ENCODE data around the gene IFNL1. TPM values are rescaled to one million over a fixed set of nuclear protein-coding genes. Genes with fewer than 3 reads are reported as not detected.

Gene IFNL1
- total and polyA plus RNA-seq, 11 donors: not detected

DNA sequence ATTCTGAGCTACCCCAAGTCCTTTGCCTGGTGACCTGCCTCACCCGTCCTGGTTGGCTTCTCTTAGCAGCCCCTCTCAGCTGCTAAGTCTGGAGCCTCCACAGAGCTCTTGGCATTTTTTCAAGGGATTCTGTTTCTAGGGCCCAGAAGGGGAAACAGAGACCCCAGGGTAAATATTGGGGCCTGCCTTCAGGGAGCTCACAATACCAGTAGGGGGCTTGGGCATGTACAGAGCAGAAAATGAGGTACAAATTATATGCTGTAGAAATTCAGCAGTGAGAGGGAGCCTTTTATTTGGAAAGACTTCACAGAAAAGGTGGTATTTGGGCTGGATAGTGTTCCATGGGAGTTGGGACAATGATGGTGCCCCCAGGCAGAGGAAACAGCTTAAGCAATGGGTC lies 49.7 kb downstream of the IFNL1 start:
- TF ChIP-seq, protein P1, sequence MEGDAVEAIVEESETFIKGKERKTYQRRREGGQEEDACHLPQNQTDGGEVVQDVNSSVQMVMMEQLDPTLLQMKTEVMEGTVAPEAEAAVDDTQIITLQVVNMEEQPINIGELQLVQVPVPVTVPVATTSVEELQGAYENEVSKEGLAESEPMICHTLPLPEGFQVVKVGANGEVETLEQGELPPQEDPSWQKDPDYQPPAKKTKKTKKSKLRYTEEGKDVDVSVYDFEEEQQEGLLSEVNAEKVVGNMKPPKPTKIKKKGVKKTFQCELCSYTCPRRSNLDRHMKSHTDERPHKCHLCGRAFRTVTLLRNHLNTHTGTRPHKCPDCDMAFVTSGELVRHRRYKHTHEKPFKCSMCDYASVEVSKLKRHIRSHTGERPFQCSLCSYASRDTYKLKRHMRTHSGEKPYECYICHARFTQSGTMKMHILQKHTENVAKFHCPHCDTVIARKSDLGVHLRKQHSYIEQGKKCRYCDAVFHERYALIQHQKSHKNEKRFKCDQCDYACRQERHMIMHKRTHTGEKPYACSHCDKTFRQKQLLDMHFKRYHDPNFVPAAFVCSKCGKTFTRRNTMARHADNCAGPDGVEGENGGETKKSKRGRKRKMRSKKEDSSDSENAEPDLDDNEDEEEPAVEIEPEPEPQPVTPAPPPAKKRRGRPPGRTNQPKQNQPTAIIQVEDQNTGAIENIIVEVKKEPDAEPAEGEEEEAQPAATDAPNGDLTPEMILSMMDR (IDR thresholded peaks at IDR 0.05): no peak
- no peak for TF ChIP-seq POLR2A (IDR thresholded peaks at IDR 0.05)
- Histone ChIP-seq H3K36me3 (peaks cover 0 to 45% (median 21%) of the 10 kb centered on the region in 9 donors), H3K27me3 (no peaks in the 10 kb centered on the region), H3K27ac (no peak overlapping the region), H3K9me3 (no peaks in the 10 kb centered on the region), H3K4me1 (peaks cover 0 to 57% (median 34%) of the 10 kb centered on the region in 12 donors), H3K4me3 (no peak overlapping the region)
- 60 to 78% (median 68%) methylated on average over 1 of the region's 1 CpG for WGBS, 4 donors
- no peak for DNase-seq
- ATAC-seq: no peak
- intact Hi-C loops (cut with DNase I): loop anchor here in 3 of 10 donors (5.0 to 10.0 kb wide), 3 partner anchors 36 to 189 kb away; partner anchors contain the start of genes EID2B (in 1 of the 3), MED29 (in 1 of the 3) and PAF1 (in 1 of the 3)

DNA sequence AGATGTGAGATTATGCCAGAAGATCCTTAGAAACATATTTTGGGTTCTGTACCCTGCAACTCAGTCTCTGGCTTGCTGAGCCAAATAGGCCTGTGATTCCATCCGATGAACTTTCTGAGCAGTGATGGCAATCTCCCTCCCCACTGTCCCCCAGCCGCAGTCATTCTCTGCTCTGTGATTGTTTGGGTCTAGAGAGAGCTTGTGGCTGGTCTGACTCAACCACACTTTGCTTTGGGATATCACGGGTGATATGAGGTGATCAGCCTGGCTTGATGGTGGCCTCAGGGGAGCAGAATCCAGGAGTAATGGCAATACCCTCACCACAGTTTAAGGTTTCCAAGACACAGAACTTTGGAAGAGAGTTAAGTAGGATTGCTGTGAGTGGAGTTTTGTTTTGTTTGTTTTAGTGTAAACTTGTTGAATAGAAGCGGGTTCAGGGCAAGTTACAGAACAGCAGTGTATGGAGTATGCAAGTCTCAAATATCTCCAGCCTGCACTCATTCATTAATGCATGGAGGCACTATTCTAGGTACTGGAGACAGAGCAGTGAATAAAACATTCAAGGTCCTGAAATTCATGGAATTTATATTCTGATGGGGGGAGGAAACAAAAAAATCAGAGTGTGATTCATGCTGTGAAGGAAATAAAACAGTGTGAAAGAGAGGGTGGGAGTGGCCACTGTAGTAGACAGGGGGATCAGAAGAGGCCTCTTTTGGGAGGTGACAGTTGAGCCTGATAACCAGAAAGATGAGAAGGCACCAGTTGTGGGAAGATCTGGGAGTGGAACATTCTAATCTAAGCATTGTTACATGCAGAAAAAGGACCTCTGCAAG lies 51.3 kb downstream of the IFNL1 start:
- peaks cover 0 to 52% (median 31%) of the 10 kb centered on the region in 9 donors for H3K36me3 ChIP-seq
- WGBS, 4 donors: 71 to 84% (median 75%) methylated on average over 4 of the region's 4 CpGs
- H3K9me3 ChIP-seq: no peaks in the 10 kb centered on the region
- peaks cover 0 to 66% (median 40%) of the 10 kb centered on the region in 12 donors for H3K4me1 ChIP-seq
- H3K27ac ChIP-seq: no peak overlapping the region
- intact Hi-C loops (cut with DNase I): loop anchor here in 3 of 10 donors (5.0 to 10.0 kb wide), 3 partner anchors 35 to 187 kb away; partner anchors contain the start of genes EID2B (in 1 of the 3), MED29 (in 1 of the 3) and PAF1 (in 1 of the 3)
- no peak for TF ChIP-seq POLR2A (IDR thresholded peaks at IDR 0.05)
- TF ChIP-seq, protein P1 (IDR thresholded peaks at IDR 0.05): no peak
- ATAC-seq: no peak
- no peaks in the 10 kb centered on the region for H3K27me3 ChIP-seq
- H3K4me3 ChIP-seq: no peak overlapping the region
- DNase-seq: no peak

Other genes starting within 250 kb of the IFNL1 start
- not detected for gene ACP7, start 212.0 kb upstream of the IFNL1 start, total RNA-seq
- not detected for gene ACP7, start 212.0 kb upstream of the IFNL1 start, polyA plus RNA-seq
- gene PAK4, start 170.6 kb upstream of the IFNL1 start, total RNA-seq: 10 to 100 TPM; 11.5 to 22.1 (median 16.2) TPM
- gene PAK4, start 170.6 kb upstream of the IFNL1 start, polyA plus RNA-seq: 10 to 100 TPM in 1 of 2 donors, 1 to 10 TPM in 1; 9.5 to 25.8 TPM
- gene NCCRP1, start 99.4 kb upstream of the IFNL1 start, total RNA-seq: under 1 TPM in 1 of 9 donors, not detected in 8; 0.16 TPM
- gene NCCRP1, start 99.4 kb upstream of the IFNL1 start, polyA plus RNA-seq: not detected
- under 1 TPM in 1 of 9 donors, not detected in 8; 0.77 TPM for gene SYCN, start 92.1 kb upstream of the IFNL1 start, total RNA-seq
- gene SYCN, start 92.1 kb upstream of the IFNL1 start, polyA plus RNA-seq: not detected
- not detected for gene IFNL3, start 51.4 kb upstream of the IFNL1 start, total RNA-seq
- gene IFNL3, start 51.4 kb upstream of the IFNL1 start, polyA plus RNA-seq: not detected
- not detected for gene IFNL4, start 47.6 kb upstream of the IFNL1 start, total RNA-seq
- gene IFNL4, start 47.6 kb upstream of the IFNL1 start, polyA plus RNA-seq: not detected
- not detected for gene IFNL2, start 28.0 kb upstream of the IFNL1 start, total RNA-seq
- not detected for gene IFNL2, start 28.0 kb upstream of the IFNL1 start, polyA plus RNA-seq
- under 1 TPM in 8 of 9 donors, not detected in 1; 0.09 to 0.50 (median 0.28) TPM for gene LRFN1, start 24.5 kb downstream of the IFNL1 start, total RNA-seq
- gene LRFN1, start 24.5 kb downstream of the IFNL1 start, polyA plus RNA-seq: under 1 TPM; 0.14 to 0.34 TPM
- 10 to 100 TPM in 8 of 9 donors, 1 to 10 TPM in 1; 6.4 to 93.3 (median 10.8) TPM for gene GMFG, start 39.6 kb downstream of the IFNL1 start, total RNA-seq
- 10 to 100 TPM; 16.8 to 18.7 TPM for gene GMFG, start 39.6 kb downstream of the IFNL1 start, polyA plus RNA-seq
- gene SAMD4B, start 46.0 kb downstream of the IFNL1 start, total RNA-seq: 100 to 1,000 TPM in 1 of 9 donors, 10 to 100 TPM in 8; 34.9 to 101 (median 52.3) TPM
- gene SAMD4B, start 46.0 kb downstream of the IFNL1 start, polyA plus RNA-seq: 10 to 100 TPM; 62.1 to 78.6 TPM
- gene PAF1, start 94.7 kb downstream of the IFNL1 start, total RNA-seq: 10 to 100 TPM; 32.8 to 75.7 (median 40.7) TPM
- 10 to 100 TPM; 32.5 to 61.1 TPM for gene PAF1, start 94.7 kb downstream of the IFNL1 start, polyA plus RNA-seq
- gene MED29, start 95.0 kb downstream of the IFNL1 start, total RNA-seq: 10 to 100 TPM; 26.3 to 53.0 (median 34.1) TPM
- gene MED29, start 95.0 kb downstream of the IFNL1 start, polyA plus RNA-seq: 10 to 100 TPM; 34.1 to 46.0 TPM
- 100 to 1,000 TPM in 2 of 9 donors, 10 to 100 TPM in 7; 16.1 to 145 (median 51.1) TPM for gene ZFP36, start 110.4 kb downstream of the IFNL1 start, total RNA-seq
- gene ZFP36, start 110.4 kb downstream of the IFNL1 start, polyA plus RNA-seq: 10 to 100 TPM; 45.8 to 65.1 TPM
- gene PLEKHG2, start 116.3 kb downstream of the IFNL1 start, total RNA-seq: 10 to 100 TPM in 8 of 9 donors, 1 to 10 TPM in 1; 9.2 to 38.5 (median 14.6) TPM
- 10 to 100 TPM in 1 of 2 donors, 1 to 10 TPM in 1; 8.9 to 11.7 TPM for gene PLEKHG2, start 116.3 kb downstream of the IFNL1 start, polyA plus RNA-seq
- 1,000 to 10,000 TPM in 7 of 9 donors, 100 to 1,000 TPM in 2; 617 to 1,566 (median 1,374) TPM for gene RPS16, start 139.5 kb downstream of the IFNL1 start, total RNA-seq
- gene RPS16, start 139.5 kb downstream of the IFNL1 start, polyA plus RNA-seq: 1,000 to 10,000 TPM; 1,266 to 2,656 TPM
- 100 to 1,000 TPM in 1 of 9 donors, 10 to 100 TPM in 8; 64.2 to 113 (median 81.7) TPM for gene SUPT5H, start 149.2 kb downstream of the IFNL1 start, total RNA-seq
- 100 to 1,000 TPM in 1 of 2 donors, 10 to 100 TPM in 1; 63.8 to 112 TPM for gene SUPT5H, start 149.2 kb downstream of the IFNL1 start, polyA plus RNA-seq
- 10 to 100 TPM; 66.0 to 91.3 (median 77.3) TPM for gene TIMM50, start 184.4 kb downstream of the IFNL1 start, total RNA-seq
- gene TIMM50, start 184.4 kb downstream of the IFNL1 start, polyA plus RNA-seq: 100 to 1,000 TPM; 103 to 106 TPM
- not detected for gene DLL3, start 202.5 kb downstream of the IFNL1 start, total RNA-seq
- gene DLL3, start 202.5 kb downstream of the IFNL1 start, polyA plus RNA-seq: not detected
- gene SELENOV, start 218.7 kb downstream of the IFNL1 start, total RNA-seq: not detected
- not detected for gene SELENOV, start 218.7 kb downstream of the IFNL1 start, polyA plus RNA-seq
- 1 to 10 TPM; 1.1 to 5.1 (median 2.9) TPM for gene EID2B, start 236.4 kb downstream of the IFNL1 start, total RNA-seq
- gene EID2B, start 236.4 kb downstream of the IFNL1 start, polyA plus RNA-seq: 1 to 10 TPM; 1.4 to 2.2 TPM
- gene EID2, start 243.8 kb downstream of the IFNL1 start, total RNA-seq: 10 to 100 TPM in 7 of 9 donors, 1 to 10 TPM in 2; 7.1 to 14.6 (median 12.6) TPM
- gene EID2, start 243.8 kb downstream of the IFNL1 start, polyA plus RNA-seq: 10 to 100 TPM; 12.9 to 16.5 TPM

Data from heart left ventricle (tissue), 16 donors.